Duodenal mucosa (tissue), 2 donors: ENCODE data around the gene DYNLT1.
"Not testable (repeated sequence)": the region's sequence is repeated elsewhere in the genome, so short reads cannot be mapped to it uniquely, and the experiment has no call there.

Experiments used
- H3K27ac ChIP-seq: one replicate; pipeline ENCODE4 v1.7.0; 2013; ENCODE audit warnings: low read depth, low read length
- H3K27me3 ChIP-seq, 2 donors: one replicate each; pipeline ENCODE4 v1.7.0; 2013; ENCODE audit warnings: low read length in 2 of 2, control low read depth in 1 of 2; ENCODE audit not compliant: insufficient read depth in 2 of 2, control insufficient read depth in 1 of 2
- H3K36me3 ChIP-seq, 2 donors: one replicate each; pipeline ENCODE4 v1.7.0; 2013; ENCODE audit warnings: low read length in 2 of 2, control low read depth in 1 of 2; ENCODE audit not compliant: insufficient read depth in 2 of 2, control insufficient read depth in 1 of 2
- H3K4me1 ChIP-seq, 2 donors: one replicate each; pipeline ENCODE4 v1.7.0; 2013; ENCODE audit warnings: low read length in 2 of 2, control low read depth in 1 of 2; ENCODE audit not compliant: insufficient read depth in 2 of 2, control insufficient read depth in 1 of 2
- H3K4me3 ChIP-seq, 2 donors: one replicate each; pipeline ENCODE4 v1.7.0; 2013; ENCODE audit warnings: low read length in 2 of 2, low read depth in 1 of 2
- H3K9ac ChIP-seq, 2 donors: one replicate each; pipeline ENCODE4 v1.7.0; 2013; ENCODE audit warnings: low read length in 2 of 2, low read depth in 1 of 2
- H3K9me3 ChIP-seq, 2 donors: one replicate each; pipeline ENCODE4 v1.7.0; 2013; ENCODE audit warnings: low read length in 2 of 2, control low read depth in 1 of 2; ENCODE audit not compliant: control insufficient read depth in 1 of 2

DYNLT1 gene

GRCh38 chr6:158677906-158678578 is 33.5 kb upstream of the DYNLT1 start:
- Histone ChIP-seq H3K36me3 (no peaks in the 10 kb centered on the region), H3K4me3 (no peak overlapping the region), H3K27me3 (no peaks in the 10 kb centered on the region), H3K9ac (no peak overlapping the region), H3K4me1 (no peaks in the 10 kb centered on the region), H3K9me3 (no peaks in the 10 kb centered on the region), H3K27ac (no peak overlapping the region)

GRCh38 chr6:158677094-158677493 is 32.6 kb upstream of the DYNLT1 start:
- not testable (repeated sequence) for H3K9me3 ChIP-seq, H3K9ac ChIP-seq, H3K36me3 ChIP-seq, H3K4me1 ChIP-seq, H3K4me3 ChIP-seq, H3K27me3 ChIP-seq, H3K27ac ChIP-seq

- H3K9ac ChIP-seq: no peak overlapping the region
- H3K27me3 ChIP-seq: no peaks in the 10 kb centered on the region
- no peak overlapping the region for H3K4me3 ChIP-seq
- no peaks in the 10 kb centered on the region for H3K4me1 ChIP-seq
- no peaks in the 10 kb centered on the region for H3K36me3 ChIP-seq
- H3K27ac ChIP-seq: no peak overlapping the region
- H3K9me3 ChIP-seq: no peaks in the 10 kb centered on the region
Observed at GRCh38 chr6:158674342-158675131, 30.0 kb upstream of the DYNLT1 start.

- H3K36me3 ChIP-seq: no peaks in the 10 kb centered on the region
- no peak overlapping the region for H3K27ac ChIP-seq
- H3K4me1 ChIP-seq: no peaks in the 10 kb centered on the region
- H3K4me3 ChIP-seq: no peak overlapping the region
- no peaks in the 10 kb centered on the region for H3K9me3 ChIP-seq
- H3K27me3 ChIP-seq: no peaks in the 10 kb centered on the region
- no peak overlapping the region for H3K9ac ChIP-seq
Observed at GRCh38 chr6:158672726-158673125, 28.2 kb upstream of the DYNLT1 start.

- not testable (repeated sequence) for H3K9ac ChIP-seq, H3K9me3 ChIP-seq, H3K27ac ChIP-seq, H3K27me3 ChIP-seq, H3K4me3 ChIP-seq, H3K4me1 ChIP-seq, H3K36me3 ChIP-seq
Observed at GRCh38 chr6:158672119-158672518, 27.6 kb upstream of the DYNLT1 start.

- Histone ChIP-seq H3K4me1 (no peaks in the 10 kb centered on the region), H3K9ac (no peak overlapping the region), H3K27ac (no peak overlapping the region)
Observed at GRCh38 chr6:158669145-158670035, 24.8 kb upstream of the DYNLT1 start.

GRCh38 chr6:158668707-158669103 is 24.2 kb upstream of the DYNLT1 start:
- H3K9ac ChIP-seq: no peak overlapping the region
- H3K9me3 ChIP-seq: no peaks in the 10 kb centered on the region
- peaks cover 1 to 4% of the 10 kb centered on the region in 2 donors for H3K4me1 ChIP-seq
- H3K27ac ChIP-seq: no peak overlapping the region
- H3K27me3 ChIP-seq: no peaks in the 10 kb centered on the region
- no peaks in the 10 kb centered on the region for H3K36me3 ChIP-seq
- H3K4me3 ChIP-seq: no peak overlapping the region

More at GRCh38 chr6:158669145-158670035, 24.8 kb upstream of the DYNLT1 start:
- H3K36me3 ChIP-seq: no peaks in the 10 kb centered on the region
- no peaks in the 10 kb centered on the region for H3K27me3 ChIP-seq
- no peaks in the 10 kb centered on the region for H3K9me3 ChIP-seq
- no peak overlapping the region for H3K4me3 ChIP-seq

GRCh38 chr6:158667360-158667981 is 22.9 kb upstream of the DYNLT1 start:
- Histone ChIP-seq H3K9me3 (no peaks in the 10 kb centered on the region), H3K36me3 (no peaks in the 10 kb centered on the region), H3K9ac (no peak overlapping the region), H3K27me3 (no peaks in the 10 kb centered on the region), H3K27ac (no peak overlapping the region), H3K4me3 (no peak overlapping the region), H3K4me1 (peaks cover 7% of the 10 kb centered on the region in 2 donors)

GRCh38 chr6:158666628-158667359 is 22.3 kb upstream of the DYNLT1 start:
- H3K27ac ChIP-seq: no peak overlapping the region
- peaks cover 7% of the 10 kb centered on the region in 2 donors for H3K4me1 ChIP-seq
- no peak overlapping the region for H3K4me3 ChIP-seq
- H3K9ac ChIP-seq: no peak overlapping the region
- no peaks in the 10 kb centered on the region for H3K9me3 ChIP-seq
- H3K36me3 ChIP-seq: no peaks in the 10 kb centered on the region
- H3K27me3 ChIP-seq: no peaks in the 10 kb centered on the region
